NCI-H128 (cell line): Measurements from ENCODE around the gene TSACC.

Experiments used
- DNase-seq: peaks from one replicate; lab custom pipeline; 2025; ENCODE audit not compliant: unreplicated experiment; lab: John Stamatoyannopoulos, UW

Gene TSACC

GRCh38 chr1:156393095-156393494 lies 54.8 kb downstream of the TSACC start:
- DNase-seq: no peak

- DNase-seq: no peak
Measured at GRCh38 chr1:156394082-156394481, 55.8 kb downstream of the TSACC start.

- no peak for DNase-seq
Measured at GRCh38 chr1:156394835-156395461, 56.6 kb downstream of the TSACC start.
